Measurements from ENCODE around the gene TMEM169. TPM values are rescaled to one million over a fixed set of nuclear protein-coding genes. Genes with fewer than 3 reads are reported as not detected.

TMEM169 gene
- total RNA-seq, 1 donor from 2014 or later = 0.25 TPM

- no peaks in the 10 kb centered on the region for H3K9me3 ChIP-seq (replicated peaks)
- no peak overlapping the region for H3K4me3 ChIP-seq
- H3K4me1 ChIP-seq = no peaks in the 10 kb centered on the region
- H3K36me3 ChIP-seq = peaks cover 24% of the 10 kb centered on the region
- TF ChIP-seq, protein P1, sequence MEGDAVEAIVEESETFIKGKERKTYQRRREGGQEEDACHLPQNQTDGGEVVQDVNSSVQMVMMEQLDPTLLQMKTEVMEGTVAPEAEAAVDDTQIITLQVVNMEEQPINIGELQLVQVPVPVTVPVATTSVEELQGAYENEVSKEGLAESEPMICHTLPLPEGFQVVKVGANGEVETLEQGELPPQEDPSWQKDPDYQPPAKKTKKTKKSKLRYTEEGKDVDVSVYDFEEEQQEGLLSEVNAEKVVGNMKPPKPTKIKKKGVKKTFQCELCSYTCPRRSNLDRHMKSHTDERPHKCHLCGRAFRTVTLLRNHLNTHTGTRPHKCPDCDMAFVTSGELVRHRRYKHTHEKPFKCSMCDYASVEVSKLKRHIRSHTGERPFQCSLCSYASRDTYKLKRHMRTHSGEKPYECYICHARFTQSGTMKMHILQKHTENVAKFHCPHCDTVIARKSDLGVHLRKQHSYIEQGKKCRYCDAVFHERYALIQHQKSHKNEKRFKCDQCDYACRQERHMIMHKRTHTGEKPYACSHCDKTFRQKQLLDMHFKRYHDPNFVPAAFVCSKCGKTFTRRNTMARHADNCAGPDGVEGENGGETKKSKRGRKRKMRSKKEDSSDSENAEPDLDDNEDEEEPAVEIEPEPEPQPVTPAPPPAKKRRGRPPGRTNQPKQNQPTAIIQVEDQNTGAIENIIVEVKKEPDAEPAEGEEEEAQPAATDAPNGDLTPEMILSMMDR (IDR thresholded peaks at IDR 0.05; ENCODE audit: borderline replicate concordance) = no peak
- H3K27ac ChIP-seq (replicated peaks) = no peak overlapping the region
- intact Hi-C loops (cut with micrococcal nuclease) = no loop called here
- no peaks in the 10 kb centered on the region for H3K27me3 ChIP-seq (ENCODE audit: low read depth)
- DNase-seq = no peak
Observed at GRCh38 chr2:216070195-216070594, 11.5 kb upstream of the TMEM169 start.

GRCh38 chr2:216071111-216071851 is 10.4 kb upstream of the TMEM169 start:
- Histone ChIP-seq H3K4me1 (no peaks in the 10 kb centered on the region), H3K27ac (replicated peaks) (no peak overlapping the region), H3K36me3 (peaks cover 14% of the 10 kb centered on the region), H3K4me3 (no peak overlapping the region), H3K9me3 (replicated peaks) (no peaks in the 10 kb centered on the region), H3K27me3 (ENCODE audit: low read depth) (no peaks in the 10 kb centered on the region)
- DNase-seq = no peak
- intact Hi-C loops (cut with micrococcal nuclease) = no loop called here
- TF ChIP-seq, protein P1 (IDR thresholded peaks at IDR 0.05; ENCODE audit: borderline replicate concordance) = no peak

GRCh38 chr2:216072473-216072872 is 9.2 kb upstream of the TMEM169 start:
- Histone ChIP-seq H3K27ac (replicated peaks) (no peak overlapping the region), H3K27me3 (ENCODE audit: low read depth) (no peaks in the 10 kb centered on the region), H3K4me1 (no peaks in the 10 kb centered on the region), H3K4me3 (no peak overlapping the region), H3K9me3 (replicated peaks) (no peaks in the 10 kb centered on the region), H3K36me3 (peaks cover 13% of the 10 kb centered on the region)
- intact Hi-C loops (cut with micrococcal nuclease) = no loop called here
- DNase-seq = no peak
- TF ChIP-seq, protein P1 (IDR thresholded peaks at IDR 0.05; ENCODE audit: borderline replicate concordance) = no peak

- TF ChIP-seq, protein P1 (IDR thresholded peaks at IDR 0.05; ENCODE audit: borderline replicate concordance) = no peak
- no peaks in the 10 kb centered on the region for H3K9me3 ChIP-seq (replicated peaks)
- H3K4me1 ChIP-seq = no peaks in the 10 kb centered on the region
- H3K27me3 ChIP-seq (ENCODE audit: low read depth) = no peaks in the 10 kb centered on the region
- peaks cover 13% of the 10 kb centered on the region for H3K36me3 ChIP-seq
- no peak overlapping the region for H3K4me3 ChIP-seq
- no peak for DNase-seq
- intact Hi-C loops (cut with micrococcal nuclease) = no loop called here
- H3K27ac ChIP-seq (replicated peaks) = no peak overlapping the region
Observed at GRCh38 chr2:216073773-216074172, 7.9 kb upstream of the TMEM169 start.

- no peak overlapping the region for H3K4me3 ChIP-seq
- H3K4me1 ChIP-seq = no peaks in the 10 kb centered on the region
- intact Hi-C loops (cut with micrococcal nuclease) = no loop called here
- no peaks in the 10 kb centered on the region for H3K27me3 ChIP-seq (ENCODE audit: low read depth)
- no peak for DNase-seq
- peaks cover 13% of the 10 kb centered on the region for H3K36me3 ChIP-seq
- TF ChIP-seq, protein P1 (IDR thresholded peaks at IDR 0.05; ENCODE audit: borderline replicate concordance) = no peak
- no peaks in the 10 kb centered on the region for H3K9me3 ChIP-seq (replicated peaks)
- H3K27ac ChIP-seq (replicated peaks) = no peak overlapping the region
Observed at GRCh38 chr2:216074380-216074779, 7.3 kb upstream of the TMEM169 start.
